Kidney (tissue), 14 donors: Measurements from ENCODE around the gene KCNJ9. TPM values are rescaled to one million over a fixed set of nuclear protein-coding genes. Genes with fewer than 3 reads are reported as not detected.
A peak's percentile ranks its signal among the peaks of the same experiment; 100 is the strongest.

Experiments
- DNase-seq, 5 donors: peaks; one replicate each; pipeline ENCODE4 v3.0.0-alpha.2; 2013 to 2020
- FAIRE-seq: peaks from 2 replicates; lab custom pipeline; 2012; peaks lifted over from hg19 to GRCh38; lab: Jason Lieb, UNC
- H3K27ac ChIP-seq, 2 donors: one replicate each; pipeline ENCODE4 v1.7.0; 2013; ENCODE audit warnings: low read depth in 2 of 2, low read length in 2 of 2, inconsistent platforms in 1 of 2
- H3K27me3 ChIP-seq: one replicate; pipeline ENCODE4 v1.7.1; 2013; ENCODE audit warnings: low read length, inconsistent platforms; ENCODE audit not compliant: control insufficient read depth, insufficient read depth
- H3K36me3 ChIP-seq, 3 donors: one replicate each; pipeline versions ENCODE4 v1.7.0 to v1.7.1; 2013; ENCODE audit warnings: low read length in 3 of 3, control low read depth in 1 of 3, inconsistent platforms in 1 of 3; ENCODE audit not compliant: insufficient read depth in 3 of 3, control insufficient read depth in 2 of 3
- H3K4me1 ChIP-seq, 3 donors: one replicate each; pipeline versions ENCODE4 v1.7.0 to v1.7.1; 2013; ENCODE audit warnings: low read length in 3 of 3, inconsistent platforms in 1 of 3, low read depth in 1 of 3; ENCODE audit not compliant: control insufficient read depth in 2 of 3, insufficient read depth in 2 of 3
- H3K4me3 ChIP-seq, 3 donors: one replicate each; pipeline versions ENCODE4 v1.7.0 to v1.8.1; 2013; ENCODE audit warnings: low read length in 3 of 3, control low read depth in 1 of 3, inconsistent platforms in 1 of 3
- H3K9ac ChIP-seq, 3 donors: one replicate each; pipeline versions ENCODE4 v1.7.0 to v1.7.1; 2013; ENCODE audit warnings: low read length in 3 of 3, control low read depth in 1 of 3, inconsistent platforms in 1 of 3
- H3K9me3 ChIP-seq, 3 donors: one replicate each; pipeline versions ENCODE4 v1.7.0 to v1.7.1; 2013; ENCODE audit warnings: low read length in 3 of 3, control low read depth in 1 of 3, inconsistent platforms in 1 of 3; ENCODE audit not compliant: control insufficient read depth in 2 of 3, insufficient read depth in 1 of 3
- CTCF ChIP-seq: IDR thresholded peaks from 3 replicates; pipeline ENCODE4 v1.5.1; 2012; ENCODE audit warnings: mild to moderate bottlenecking, moderate library complexity, borderline replicate concordance; ENCODE audit not compliant: insufficient read depth; ENCODE audit errors: extremely low read depth
- intact Hi-C: fragments of 100-400 bp; cut with DNase I; formaldehyde crosslinking; loops from one replicate; pipeline ENCODE4 v1.11.1; 2022
- polyA plus RNA-seq: library from polyadenylated mRNA; stranded (reverse); fragments of 350-450 nt; fragmentation: Illumina TruSeq; extraction: RNeasy Lipid Tissue Mini Kit (QIAGEN cat#74804); gene quantifications from one replicate; pipeline ENCODE4 v1.2.3, GENCODE V29; 2014; ENCODE audit warnings: low read depth, low replicate concordance; ENCODE audit not compliant: insufficient read depth
- total RNA-seq: library from RNA; stranded (reverse); fragmentation: NEBNext Ultra II Directional; extraction: Animal tissue kit (Norgen Biotek cat#: 25700); gene quantifications from one replicate; pipeline ENCODE4 v1.2.1, GENCODE V29; 2021
- donor health status: control.
- donor health status: control.
- donor health status: control.
- donor health status: control.
- donor health status: control.
- donor health status: DM: yes; HTN: yes; CAD: no.
- donor health status: Normal renal cell carcinoma (clear cell type).

Gene KCNJ9
- total and polyA plus RNA-seq, 2 donors from 2014 or later: 0.09 TPM; not detected in 1

- Histone ChIP-seq H3K4me1 (no peaks in the 10 kb centered on the region), H3K27ac (no peak overlapping the region), H3K4me3 (no peak overlapping the region), H3K9ac (no peak overlapping the region), H3K36me3 (no peaks in the 10 kb centered on the region), H3K9me3 (no peaks in the 10 kb centered on the region), H3K27me3 (no peaks in the 10 kb centered on the region)
- intact Hi-C loops: no loop called here
- DNase-seq: no peak
- TF ChIP-seq CTCF: no peak
- no peak for FAIRE-seq
Measured at GRCh38 chr1:160114085-160114484, 32.7 kb downstream of the KCNJ9 start.

GRCh38 chr1:160115545-160116282 lies 34.4 kb downstream of the KCNJ9 start, which contains the start of gene ATP1A2:
Gene ATP1A2, plus strand, starts transcription at chr1:160115759. Its CDS starts 103 bp downstream, at chr1:160115862.
- H3K36me3 ChIP-seq: no peaks in the 10 kb centered on the region
- intact Hi-C loops: no loop called here
- no peaks in the 10 kb centered on the region for H3K4me1 ChIP-seq
- TF ChIP-seq CTCF: no peak
- peak within 1 kb of the TSS in 1 of 2 donors; percentile 51 for H3K27ac ChIP-seq
- H3K4me3 ChIP-seq: peak within 1 kb of the TSS in 1 of 3 donors; percentile 29
- H3K9me3 ChIP-seq: no peaks in the 10 kb centered on the region
- no peaks in the 10 kb centered on the region for H3K27me3 ChIP-seq
- DNase-seq (peak in 4 of 5 donors; percentile 60 to 78 (median 70)), FAIRE-seq (no peak)
- H3K9ac ChIP-seq: no peak within 1 kb of the TSS

DNA sequence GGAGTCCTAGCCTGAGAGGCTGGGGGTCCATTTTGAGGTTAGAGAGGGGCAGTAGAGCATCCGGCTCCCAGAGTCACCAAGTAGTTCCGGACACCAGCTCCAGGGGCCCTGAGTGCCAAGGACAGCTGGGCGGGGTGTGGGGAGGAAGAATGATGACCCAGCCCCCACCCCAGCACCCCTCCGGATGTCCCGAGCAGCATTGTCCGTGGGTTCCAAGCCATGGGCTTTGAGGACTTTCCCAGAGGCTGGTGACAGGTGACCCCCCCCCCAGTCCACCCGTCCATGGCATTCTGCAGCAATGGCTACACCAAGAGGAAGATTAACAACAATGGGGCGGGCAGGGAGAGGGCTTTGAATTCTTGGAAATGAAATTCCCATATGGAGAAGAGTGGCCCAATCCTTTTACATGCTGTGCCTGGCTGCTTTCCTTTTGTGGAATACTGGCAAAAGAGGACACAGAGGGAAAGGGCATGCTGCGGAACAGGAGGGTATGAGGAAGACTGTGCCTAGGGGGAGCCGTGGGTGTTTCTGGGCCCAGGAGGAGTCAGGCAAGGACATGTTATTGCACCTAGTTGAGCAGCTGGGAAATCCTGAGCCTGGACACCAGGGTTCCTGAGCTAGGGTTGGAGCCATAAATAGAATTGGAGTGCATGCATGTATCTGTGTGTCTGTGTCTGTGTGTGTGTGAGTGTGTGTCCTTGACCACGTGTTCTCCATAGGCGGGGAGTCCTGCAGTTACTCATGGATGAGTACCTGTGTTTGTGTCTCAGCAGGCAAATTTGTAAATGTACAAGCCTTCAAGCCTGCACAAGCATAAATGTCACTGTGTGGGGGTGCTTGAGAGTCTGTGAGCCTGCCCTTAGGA lies 35.2 kb downstream of the KCNJ9 start:
- H3K9ac ChIP-seq: no peak overlapping the region
- intact Hi-C loops: no loop called here
- no peaks in the 10 kb centered on the region for H3K4me1 ChIP-seq
- no peak for TF ChIP-seq CTCF
- FAIRE-seq (no peak), DNase-seq (peak in 1 of 5 donors; percentile 49)
- H3K4me3 ChIP-seq: peak overlapping the region in 1 of 3 donors; percentile 29
- H3K9me3 ChIP-seq: no peaks in the 10 kb centered on the region
- H3K27me3 ChIP-seq: no peaks in the 10 kb centered on the region
- H3K27ac ChIP-seq: no peak overlapping the region
- H3K36me3 ChIP-seq: no peaks in the 10 kb centered on the region
